HG03457 (cell line): ENCODE data around the gene TIMM44.
A peak's percentile ranks its signal among the peaks of the same experiment; 100 is the strongest.
"Not testable (repeated sequence)": the region's sequence is repeated elsewhere in the genome, so short reads cannot be mapped to it uniquely, and the experiment has no call there.

Source experiments
- ATAC-seq: cut with Tn5 transposase; IDR thresholded peaks from one replicate; pipeline ENCODE4 v1.9.1; 2021; ENCODE audit warnings: moderate number of reproducible peaks; ENCODE audit not compliant: unreplicated experiment

TIMM44 gene

DNA sequence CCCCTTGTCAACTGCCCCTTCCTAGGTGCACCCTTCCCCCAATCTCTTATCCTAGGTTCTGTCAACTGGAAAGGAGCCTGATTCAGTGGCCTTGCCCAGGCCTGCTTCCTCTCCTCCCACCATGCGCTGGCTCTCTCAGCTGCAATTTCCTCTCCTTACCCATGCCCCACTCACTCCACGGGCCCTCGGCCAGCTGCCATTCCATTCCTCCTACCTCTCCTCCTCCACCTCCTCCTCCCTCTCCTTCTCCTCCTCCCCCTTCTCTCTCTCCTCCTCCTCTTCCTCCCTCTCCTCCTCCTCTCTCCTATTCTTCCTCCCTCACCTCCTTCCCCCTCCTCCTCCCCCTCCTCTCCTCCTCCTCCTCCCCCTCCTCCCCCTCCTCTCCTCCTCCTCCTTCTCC is 9.6 kb upstream of the TIMM44 start:
- no peak for ATAC-seq

DNA sequence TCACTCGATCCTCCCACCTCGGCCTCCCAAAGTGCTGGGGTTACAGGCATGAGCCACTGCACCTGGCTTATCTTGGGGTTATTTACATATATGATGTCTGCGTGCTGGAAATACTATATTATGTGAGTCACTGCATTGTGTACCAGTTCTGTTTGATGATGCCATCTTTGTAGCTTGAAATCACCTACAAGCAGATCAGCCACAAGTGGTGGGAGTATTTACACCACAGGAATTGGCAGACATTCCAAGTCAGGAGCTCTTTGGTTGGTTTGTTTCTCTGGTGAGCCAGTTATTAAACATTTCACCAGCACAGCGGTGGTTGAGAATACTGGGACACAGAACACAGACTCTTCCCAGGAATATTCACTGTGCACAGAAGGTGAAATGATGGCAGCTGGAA is 4.5 kb upstream of the TIMM44 start:
- no peak for ATAC-seq

- ATAC-seq: peak; percentile 13
These were observed 803 bp upstream of the TIMM44 start for GRCh38 chr19:7944177-7944761.

DNA sequence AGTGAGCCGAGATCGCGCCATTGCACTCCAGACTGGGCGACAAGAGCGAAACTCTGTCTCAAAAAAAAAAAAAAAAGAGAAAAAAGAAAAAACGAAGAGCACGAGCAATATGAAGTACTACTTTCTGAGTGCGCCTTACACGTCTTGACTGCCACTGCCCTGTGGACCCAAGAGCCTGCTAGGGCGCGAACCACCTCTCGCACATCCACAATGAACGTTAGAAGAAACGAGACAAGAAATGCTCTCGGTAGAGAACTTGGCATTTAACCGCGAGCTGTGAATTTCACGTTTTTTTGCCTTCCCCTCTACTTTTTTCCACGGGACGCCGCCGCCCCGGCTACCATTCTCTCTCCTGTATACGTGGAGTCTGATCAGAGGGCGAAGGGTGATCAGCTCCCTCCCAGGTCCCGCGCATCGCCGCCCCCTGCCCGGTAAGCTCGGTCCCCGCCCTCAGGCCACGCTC is 454 bp downstream of the TIMM44 start:
- no peak for ATAC-seq

DNA sequence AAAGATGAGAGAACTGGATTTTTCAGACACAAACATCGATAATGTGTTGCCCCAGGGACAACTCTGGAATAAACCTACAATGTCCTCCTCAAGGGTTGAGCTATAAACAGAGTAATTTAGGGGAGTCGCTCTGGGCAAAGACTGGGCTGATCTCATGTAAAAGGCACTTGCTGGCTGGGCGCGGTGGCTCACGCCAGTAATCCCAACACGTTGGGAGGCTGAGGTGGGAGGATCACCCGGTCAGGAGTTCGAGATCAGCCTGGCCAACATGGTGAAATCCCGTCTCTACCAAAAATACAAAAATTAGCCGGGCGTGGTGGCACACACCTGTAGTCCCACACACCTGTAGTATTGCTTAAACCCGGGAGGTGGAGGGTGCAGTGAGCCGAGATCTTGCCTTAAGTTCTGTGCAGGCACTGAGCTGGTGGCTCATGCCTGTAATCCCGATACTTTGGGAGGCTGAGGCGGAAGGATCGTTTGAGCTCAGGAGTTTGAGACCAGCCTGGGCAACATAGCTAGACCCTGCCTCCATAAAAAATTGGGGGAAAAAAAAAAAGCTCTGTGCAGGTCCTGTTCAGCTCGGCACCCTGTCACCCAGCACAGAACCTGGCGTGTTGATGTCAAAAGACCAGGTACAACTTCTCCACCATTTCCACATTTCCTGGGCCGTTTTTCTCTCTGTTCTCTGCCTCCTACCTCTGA is 1.4 kb downstream of the TIMM44 start:
- ATAC-seq: no peak

DNA sequence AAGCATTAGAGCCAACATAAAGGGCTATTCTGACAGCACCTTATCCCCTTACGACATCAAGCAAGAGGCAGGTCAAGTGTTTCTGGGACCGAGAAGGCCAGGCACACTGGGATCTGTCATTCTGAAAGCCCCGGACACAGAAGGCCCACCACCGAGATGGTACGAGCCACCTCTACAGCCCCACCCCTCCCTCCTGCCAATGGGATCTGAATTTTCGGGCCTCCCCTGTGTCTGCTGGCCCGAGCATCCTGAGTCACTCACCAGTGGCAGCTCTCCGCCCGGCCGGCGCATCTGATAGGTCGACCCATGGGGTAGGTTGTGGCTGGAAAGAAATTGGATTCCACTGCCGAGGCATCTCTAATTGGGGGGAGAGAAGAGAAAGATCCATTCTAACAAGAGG is 2.6 kb downstream of the TIMM44 start:
- no peak for ATAC-seq

DNA sequence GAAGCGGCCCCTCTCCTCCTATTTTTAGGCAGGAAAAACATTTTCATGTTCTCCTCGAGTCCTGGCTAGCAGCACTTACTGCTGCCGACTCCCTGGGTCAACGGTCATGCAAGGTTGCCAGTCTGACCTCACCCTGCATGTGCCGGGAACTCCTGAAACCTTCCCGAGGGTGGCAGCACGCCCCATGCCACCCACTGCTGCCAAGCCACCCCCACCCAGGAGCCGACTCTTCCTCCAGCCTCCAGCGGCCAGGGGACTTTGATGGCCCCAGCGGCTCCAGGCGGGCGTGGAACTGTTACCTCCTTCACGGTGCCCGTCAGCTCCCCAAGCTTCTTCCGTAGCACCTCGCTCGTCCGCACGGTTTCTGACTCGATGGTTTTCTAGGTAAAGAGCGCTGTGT is 8.7 kb downstream of the TIMM44 start:
- no peak for ATAC-seq

DNA sequence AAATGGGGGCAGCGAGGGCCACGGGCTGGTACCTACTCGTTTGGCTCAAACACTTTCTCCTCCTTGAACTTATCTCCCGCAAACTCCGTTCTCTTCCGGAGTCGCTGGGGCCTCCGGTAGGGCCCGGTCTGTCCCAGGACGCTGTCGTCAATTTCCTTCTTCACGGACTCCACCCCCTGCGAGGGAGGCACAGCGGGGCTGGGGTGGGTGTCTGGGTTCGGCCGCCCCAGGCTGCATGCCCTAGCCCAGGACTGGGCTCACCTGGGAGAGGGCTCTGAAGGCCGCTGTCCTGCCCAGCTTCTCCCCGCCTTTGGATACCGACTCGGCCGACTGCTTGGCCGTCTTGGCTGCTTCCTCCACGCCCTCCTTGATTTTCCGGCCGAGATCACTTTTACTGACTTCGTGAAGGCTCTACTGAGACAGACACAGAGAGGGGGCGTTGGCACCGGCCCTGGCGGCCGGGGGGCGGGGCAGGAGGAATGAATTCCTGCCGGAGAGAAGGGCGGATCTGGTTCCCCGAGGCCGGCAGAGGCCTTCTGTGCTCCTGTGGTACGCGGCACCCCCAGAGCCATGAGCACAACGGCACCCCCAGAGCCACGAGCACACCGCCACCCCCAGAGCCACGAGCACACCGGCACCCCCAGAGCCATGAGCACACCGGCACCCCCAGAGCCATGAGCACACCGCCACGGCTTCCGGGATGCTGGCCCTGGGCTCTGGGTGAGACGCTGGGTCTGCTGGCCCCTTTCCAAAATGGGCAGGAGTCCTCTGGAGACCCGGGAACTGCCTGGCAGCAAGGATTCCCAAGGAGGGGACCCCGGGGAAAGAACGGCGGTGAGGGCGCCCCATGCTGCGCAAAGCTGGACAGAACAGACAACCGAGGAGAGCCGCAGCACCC is 9.4 kb downstream of the TIMM44 start:
- ATAC-seq: no peak

DNA sequence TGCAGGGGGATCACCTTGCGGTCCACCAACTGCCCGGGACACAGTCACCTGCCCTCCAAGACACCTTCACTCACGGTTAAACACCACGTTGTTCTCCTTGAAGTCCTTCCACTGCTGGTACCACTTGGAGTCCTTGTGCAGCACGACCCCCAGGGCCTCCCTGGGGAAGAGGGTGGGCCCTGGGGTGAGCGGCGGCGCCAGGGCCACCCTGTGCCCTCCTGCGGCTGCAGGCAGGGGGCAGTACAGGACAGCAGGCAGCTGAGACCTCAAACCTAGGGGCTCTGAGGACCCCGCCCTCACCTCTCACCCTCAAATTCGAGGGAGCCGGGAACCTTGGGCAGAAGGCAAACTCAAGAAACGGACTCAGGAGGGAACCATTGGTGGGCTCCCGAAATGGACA is 10.1 kb downstream of the TIMM44 start:
- no peak for ATAC-seq

DNA sequence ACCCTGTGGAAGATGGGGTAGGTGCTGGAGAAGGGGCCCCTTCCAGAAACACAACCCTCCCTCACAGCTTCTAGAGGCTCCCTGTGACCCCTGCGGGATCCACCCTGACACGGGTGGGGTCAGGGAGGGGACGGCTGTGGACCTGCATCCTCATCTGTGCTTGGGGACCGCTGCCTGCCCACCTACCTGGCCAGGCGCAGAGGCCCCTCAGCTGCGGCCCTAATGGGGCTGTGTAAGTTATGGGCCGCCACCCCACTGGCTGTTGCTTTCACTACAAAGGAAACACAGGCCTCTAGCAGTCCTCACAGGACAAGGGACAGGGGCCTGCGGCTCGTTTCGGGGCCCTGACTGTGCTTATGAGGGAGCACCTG is 10.6 kb downstream of the TIMM44 start:
- no peak for ATAC-seq

DNA sequence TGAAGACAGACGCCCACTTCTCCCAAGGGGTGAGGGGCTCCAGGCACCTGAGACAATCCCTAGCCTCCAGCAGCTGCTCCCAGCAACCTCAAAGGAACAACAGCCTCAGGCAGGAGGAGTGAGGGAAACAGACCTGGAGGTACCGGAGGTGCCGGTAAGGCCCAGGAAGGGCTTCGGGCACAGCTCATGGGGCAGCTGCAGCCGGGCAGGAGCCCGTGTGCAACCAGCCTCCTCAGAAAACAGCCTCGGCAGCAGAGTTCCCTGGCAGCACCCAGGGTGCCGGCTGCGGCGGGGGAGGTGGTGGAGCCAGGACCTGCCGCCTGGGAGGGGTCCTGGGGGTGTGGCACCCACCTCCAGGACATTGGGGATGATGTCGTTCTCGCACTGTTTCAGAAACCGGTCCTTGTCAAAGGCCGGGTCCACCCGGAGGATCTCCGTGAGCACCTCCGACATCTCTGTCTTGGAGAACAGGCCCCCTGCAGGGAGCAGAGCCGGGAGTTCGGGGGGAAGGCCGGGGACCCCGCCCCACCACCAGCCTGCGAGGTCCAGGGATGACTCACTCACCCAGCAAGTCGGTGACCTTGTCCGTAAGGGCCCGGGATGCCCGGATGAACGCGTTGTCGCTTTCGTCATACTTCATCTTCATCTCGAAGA is 11.1 kb downstream of the TIMM44 start:
- no peak for ATAC-seq

DNA sequence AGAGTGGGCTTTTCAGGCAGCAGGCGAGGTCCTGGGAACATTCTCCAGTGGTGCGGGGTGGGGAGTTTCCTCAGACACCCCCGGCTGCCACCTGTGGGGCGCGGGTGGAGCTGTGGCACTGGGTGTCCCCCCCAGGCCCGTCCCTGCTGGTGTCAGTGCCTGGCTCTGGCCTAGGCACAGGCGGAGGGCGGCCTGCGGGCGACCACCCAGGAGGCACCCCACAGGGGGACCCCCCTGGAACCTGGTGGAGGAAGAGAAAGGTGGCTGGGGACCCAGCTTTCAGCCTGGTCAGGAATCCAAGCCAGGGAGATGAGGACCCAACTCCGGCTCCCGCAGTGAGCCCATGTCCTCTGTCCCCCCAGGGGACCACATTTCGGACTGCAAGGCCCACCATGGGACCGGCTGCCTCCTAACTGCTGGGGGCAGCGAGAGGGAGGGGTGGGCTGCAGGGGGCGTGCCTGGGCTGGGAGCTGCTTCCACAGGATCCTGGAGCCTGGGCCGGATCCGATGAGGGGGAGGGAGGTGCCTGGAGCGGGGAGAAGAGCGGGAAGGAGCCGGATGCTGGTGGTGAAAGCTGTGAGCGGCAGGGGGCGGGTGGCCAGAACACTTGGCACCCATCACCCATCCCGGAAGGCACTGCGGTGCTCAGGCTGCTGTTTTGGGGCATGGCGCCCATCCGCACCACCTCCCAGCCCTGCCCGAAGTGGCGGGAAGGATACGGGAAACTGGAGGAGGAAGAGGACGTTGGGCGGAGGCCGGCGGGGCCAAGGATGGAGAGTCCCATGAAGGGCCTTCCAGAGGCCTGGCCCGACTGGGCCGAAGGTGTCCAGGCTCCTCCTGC is 12.0 kb downstream of the TIMM44 start:
- ATAC-seq: no peak

GRCh38 chr19:7930765-7931164 is 12.7 kb downstream of the TIMM44 start:
- no peak for ATAC-seq

DNA sequence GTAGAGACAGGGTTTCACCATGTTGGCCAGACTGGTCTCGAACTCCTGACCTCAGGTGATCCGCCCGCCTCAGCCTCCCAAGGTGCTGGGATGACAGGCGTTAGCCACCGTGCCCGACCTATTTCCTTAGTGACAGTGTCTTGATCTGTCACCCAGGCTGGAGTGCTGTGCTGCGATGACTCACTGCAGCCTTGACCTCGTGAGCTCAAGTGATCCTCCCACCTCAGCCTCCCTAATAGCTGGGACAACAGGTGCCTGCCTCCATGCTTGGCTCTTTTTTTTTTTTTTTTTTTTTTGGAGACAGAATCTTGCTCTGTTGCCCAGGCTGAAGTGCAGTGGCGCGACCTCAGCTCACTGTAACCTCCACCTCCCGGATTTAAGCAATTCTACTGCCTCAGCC is 13.4 kb downstream of the TIMM44 start:
- not testable (repeated sequence) for ATAC-seq

DNA sequence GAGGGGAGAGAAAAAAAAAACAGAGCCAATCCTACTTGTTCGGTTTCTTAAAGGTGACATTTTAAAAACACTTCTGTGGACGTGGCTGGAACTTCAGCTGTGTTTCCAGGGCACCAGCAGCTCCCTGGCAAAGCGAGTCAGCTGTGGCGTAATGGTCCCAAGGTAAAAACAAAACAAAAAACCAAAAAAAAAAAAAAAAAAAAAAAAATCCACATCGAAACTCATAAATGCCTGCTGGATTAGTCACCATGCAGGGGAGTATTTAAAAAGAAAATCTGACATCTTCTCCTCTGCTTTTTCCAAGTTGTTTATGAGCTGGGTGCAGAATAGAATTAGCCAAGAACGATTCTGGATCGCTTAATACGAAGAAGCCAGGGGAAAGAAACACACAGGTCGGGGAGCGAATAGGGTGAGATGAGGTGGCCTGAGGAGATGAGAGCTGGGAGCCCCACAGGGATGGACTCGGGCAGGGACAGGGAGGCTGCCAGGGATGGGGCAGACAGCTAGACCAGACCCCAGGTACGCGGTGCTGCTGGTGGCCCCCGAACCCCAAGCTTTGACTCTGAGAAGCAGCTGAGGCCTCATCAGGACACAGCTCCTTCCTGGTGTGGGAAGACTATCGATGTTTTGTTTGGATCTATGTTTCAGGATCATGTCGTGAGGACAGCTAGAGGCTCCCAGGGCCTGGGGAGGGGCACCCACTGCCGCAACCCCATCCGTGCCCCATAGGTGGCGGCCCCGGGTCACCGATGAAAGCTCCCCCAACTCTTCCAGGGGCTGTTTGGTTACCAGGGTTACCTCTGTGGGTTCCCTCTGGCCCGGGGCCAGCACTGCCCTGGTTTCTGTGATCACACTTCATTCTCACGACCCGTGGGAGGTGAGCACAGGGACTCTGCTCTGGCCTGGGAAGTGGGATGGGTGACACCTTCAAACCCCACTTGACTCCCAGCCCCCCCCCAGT is 14.4 kb downstream of the TIMM44 start:
- no peak for ATAC-seq

DNA sequence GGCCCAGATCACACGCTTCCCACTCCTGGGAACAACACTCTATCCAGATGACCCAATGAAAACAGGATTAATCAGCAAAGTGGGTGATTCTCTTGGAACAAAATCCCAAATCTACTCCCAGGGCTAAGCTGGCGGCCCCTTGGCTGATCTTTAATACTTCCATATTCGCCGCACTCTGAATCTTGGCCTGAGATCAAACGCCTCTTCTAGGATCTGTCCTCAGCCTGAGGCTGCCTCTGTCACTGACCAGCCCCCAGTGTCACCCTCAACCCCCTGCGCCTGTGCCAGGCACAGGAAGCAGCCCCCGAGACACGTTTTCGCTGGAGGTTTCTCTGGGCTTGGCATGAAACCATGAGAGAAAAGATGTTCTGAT is 15.1 kb downstream of the TIMM44 start:
- ATAC-seq: no peak

GRCh38 chr19:7927605-7928333 is 15.7 kb downstream of the TIMM44 start:
- no peak for ATAC-seq

DNA sequence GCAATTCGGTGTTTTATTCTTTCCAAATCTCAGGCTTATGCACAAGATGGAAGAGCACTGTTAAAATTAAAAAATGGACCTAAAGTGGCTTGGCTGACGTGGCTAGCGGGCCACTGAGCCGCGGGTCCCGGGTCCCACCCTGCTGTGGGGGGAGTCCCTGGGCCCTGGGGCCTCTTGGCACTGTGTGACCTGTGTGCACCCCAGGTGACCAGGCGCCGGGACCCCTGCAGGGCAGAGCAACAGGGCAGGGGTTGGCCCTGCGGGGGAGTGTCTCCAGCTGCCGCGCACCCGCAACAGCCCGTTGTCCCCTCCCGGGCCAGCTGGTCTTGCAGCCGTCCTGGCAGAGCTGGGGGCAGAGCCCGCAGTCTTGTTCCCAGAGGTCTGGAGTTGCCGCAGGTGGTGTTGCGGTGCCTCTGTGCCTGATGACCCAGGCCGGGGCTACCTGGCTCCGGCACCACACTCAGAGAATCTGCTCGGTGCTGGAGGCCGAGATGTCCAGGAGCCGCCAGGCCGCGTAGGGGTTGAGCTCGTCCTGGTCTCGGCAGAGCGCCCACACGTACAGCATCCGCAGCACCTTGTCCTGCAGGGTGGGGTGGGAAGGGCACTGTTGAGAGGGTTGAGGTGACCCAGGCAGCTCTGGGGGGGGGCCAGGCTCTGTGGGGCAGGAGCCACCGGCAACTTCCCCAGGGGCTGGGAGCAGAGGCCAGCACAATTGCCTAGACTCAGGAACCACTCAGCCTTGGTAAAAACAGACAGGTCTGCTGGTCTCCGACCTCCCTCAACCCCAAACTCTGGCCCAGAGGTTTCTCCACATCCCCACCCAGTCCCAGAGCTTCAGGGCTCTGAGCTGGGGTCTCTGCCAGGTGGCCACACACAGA is 16.5 kb downstream of the TIMM44 start:
- ATAC-seq: no peak
